ENCODE measurements around the gene SCYL1.
"Not testable (repeated sequence)": the region's sequence is repeated elsewhere in the genome, so short reads cannot be mapped to it uniquely, and the experiment has no call there.

Gene SCYL1

DNA sequence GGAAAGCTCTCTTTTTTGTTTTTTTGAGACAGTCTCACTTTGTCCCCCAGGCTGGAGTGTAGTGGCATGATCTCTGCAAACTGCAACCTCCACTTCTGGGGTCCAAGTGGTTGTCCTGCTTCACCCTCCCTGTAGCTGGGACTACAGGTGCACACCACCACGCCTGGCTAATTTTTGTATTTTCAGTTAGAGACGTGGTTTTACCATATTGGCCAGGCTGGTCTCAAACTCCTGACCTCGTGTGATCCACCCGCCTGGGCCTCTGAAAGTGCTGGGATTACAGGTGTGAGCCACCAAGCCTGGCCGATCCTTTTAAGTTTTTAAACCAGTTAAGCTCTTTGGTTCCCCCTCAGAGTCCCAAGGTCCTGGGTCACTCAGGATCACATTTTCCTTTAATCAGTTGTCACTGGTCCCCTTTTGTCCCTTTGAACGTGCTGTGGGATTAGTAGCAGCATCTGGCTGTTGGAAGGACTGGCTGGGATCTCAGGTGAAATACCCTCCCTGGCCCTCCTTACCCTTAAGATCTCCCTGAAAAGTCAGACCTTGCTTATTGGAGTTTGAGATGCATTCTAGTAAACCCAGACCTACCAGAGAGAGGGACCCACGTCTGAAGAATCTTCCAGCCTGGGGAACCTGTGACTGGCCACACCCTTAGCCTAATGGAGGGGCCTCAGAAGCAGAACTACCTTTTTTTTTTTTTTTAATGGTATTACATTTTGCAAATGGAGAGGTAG is 17.9 kb upstream of the SCYL1 start:
- Mint-ChIP-seq H3K27ac (no peak overlapping the region), H3K4me3 (peak overlapping the region; percentile 81)

DNA sequence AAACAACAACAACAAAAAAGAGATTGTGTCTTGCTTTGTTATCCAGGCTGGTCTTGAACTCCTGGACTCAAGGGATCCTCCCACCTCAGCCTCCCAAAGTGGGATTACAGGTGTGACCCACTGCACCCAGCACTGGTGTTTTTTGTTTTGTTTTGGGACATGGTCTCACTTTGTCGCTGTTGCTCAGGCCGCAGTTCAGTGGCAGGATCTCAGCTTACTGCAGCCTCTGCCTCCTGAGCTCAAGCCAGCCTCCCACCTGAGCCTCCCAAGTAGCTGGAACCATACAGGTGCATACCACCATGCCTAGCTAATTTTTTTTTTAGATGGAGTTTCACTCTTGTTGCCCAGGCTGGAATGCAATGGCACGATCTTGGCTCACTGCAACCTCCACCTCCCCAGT is 12.6 kb upstream of the SCYL1 start:
- peaks cover 17% of the 10 kb centered on the region for H3K4me1 Mint-ChIP-seq
- H3K36me3 Mint-ChIP-seq; H3K4me3 Mint-ChIP-seq; DNase-seq (ENCODE audit: low spot score in 2 of 2); H3K27ac Mint-ChIP-seq; H3K27me3 Mint-ChIP-seq; H3K9me3 Mint-ChIP-seq; ATAC-seq (ENCODE audit: low read depth): not testable (repeated sequence)

More for the DNA sequence above, 17.9 kb upstream of the SCYL1 start:
- Mint-ChIP-seq H3K36me3 (peaks cover 24% of the 10 kb centered on the region), H3K27me3 (no peaks in the 10 kb centered on the region), H3K4me1 (peaks cover 44% of the 10 kb centered on the region), H3K9me3 (no peaks in the 10 kb centered on the region)
- DNase-seq (ENCODE audit: low spot score in 2 of 2) (peak; percentile 50 to 55), ATAC-seq (ENCODE audit: low read depth) (peak; percentile 57)

DNA sequence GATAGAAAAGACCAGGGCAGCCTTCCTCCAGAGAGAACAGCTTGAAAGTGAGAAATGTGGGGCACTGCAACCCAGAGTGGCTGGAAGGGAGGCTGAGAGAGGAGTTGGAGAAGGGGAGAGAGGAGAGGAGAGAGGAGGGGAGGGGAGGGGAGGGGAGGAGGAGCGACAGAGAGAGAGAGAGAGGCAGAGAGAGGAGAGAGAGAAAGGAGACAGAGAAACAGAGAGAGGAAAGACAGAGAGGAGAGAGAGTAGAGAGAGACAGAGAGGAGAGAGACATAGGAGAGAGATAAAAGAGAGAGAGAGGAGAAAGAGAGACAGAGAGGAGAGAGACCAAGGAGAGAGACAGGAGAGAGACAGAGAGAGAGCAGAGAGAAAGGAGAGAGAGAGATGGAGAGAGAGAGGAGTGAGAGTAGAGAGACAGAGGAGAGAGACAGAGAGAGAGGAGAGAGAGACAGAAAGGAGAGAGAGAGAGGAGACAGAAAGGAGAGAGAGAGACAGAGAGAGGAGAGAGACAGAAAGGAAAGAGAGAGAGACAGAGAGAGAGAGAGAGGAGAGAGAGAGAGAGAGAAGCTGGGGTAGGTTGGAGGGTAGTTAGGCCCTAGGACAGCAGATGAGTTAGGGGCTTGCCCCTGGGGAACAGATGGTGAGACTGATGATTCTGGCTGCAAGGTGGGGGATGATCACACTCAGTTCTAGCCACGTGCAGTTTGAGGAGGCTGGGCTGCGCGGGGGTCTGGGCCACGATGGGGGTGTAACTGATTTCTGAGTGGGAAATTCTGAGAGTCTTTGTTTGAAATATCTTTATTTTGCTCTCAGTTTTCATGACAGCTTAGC is 8.5 kb upstream of the SCYL1 start:
- Mint-ChIP-seq H3K4me3 (no peak overlapping the region), H3K27ac (peak overlapping the region; percentile 4), H3K27me3 (no peaks in the 10 kb centered on the region), H3K4me1 (peaks cover 8% of the 10 kb centered on the region), H3K9me3 (no peaks in the 10 kb centered on the region), H3K36me3 (no peaks in the 10 kb centered on the region)
- ATAC-seq (ENCODE audit: low read depth) (no peak), DNase-seq (ENCODE audit: low spot score in 2 of 2) (no peak)

DNA sequence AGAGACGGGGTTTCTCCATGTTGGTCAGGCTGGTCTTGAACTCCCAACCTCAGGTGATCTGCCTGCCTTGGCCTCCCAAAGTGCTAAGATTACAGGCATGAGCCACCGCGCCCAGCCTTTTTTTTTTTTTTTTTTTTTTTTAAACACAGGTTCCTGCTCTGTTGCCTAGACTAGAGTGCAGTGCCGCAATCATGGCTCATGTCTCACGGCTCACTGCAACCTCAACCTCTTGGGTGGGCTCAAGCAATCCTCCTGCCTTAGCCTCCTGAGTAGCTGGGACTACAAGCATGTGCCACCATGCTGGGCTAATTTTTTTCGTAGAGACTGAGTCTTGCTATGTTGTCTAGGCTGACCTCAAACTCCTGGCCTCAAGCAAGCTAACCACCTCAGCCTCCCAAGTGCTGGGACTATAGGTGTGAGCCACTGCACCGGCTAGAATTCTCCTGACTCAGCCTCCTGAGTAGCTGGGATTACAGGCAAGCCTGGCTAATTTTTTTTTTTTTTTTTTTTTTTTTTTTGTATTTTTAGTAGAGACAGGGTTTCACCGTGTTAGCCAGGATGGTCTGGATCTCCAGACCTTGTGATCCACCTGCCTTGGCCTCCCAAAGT is 5.8 kb upstream of the SCYL1 start:
- H3K36me3 Mint-ChIP-seq; DNase-seq (ENCODE audit: low spot score in 2 of 2); ATAC-seq (ENCODE audit: low read depth); H3K9me3 Mint-ChIP-seq; H3K4me3 Mint-ChIP-seq; H3K27ac Mint-ChIP-seq; H3K27me3 Mint-ChIP-seq: not testable (repeated sequence)
- H3K4me1 Mint-ChIP-seq: peaks cover 26% of the 10 kb centered on the region

DNA sequence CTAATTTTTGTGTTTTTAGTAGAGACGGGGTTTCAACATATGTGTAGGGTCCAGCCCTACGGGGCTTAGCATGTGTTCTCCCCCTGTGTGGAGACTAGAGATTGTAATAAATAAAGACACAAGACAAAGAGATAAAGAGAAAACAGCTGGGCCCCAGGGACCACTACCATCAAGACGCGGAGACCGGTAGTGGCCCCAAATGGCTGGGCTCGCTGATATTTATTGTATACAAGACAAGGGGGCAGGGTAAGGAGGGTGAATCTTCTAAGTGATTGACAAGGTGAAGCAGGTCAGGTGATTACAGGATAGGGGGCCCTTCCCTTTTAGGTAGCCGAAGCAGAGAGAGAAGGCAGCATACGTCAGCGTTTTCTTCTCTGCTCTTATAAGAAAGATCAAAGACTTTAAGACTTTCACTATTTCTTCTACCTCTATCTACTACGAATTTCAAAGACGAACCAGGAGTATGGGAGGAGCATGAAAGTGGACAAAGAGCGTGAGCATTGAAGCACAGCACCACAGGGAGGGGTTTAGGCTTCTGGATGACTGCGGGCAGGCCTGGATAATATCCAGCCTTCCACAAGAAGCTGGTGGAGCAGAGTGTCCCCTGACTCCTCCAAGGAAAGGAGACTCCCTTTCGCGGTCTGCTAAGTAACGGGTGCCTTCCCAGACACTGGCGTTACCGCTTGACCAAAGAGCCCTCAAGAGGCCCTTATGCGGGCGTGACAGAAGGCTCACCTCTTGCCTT is 2.9 kb upstream of the SCYL1 start:
- not testable (repeated sequence) for H3K36me3 Mint-ChIP-seq; H3K27me3 Mint-ChIP-seq; H3K9me3 Mint-ChIP-seq; H3K27ac Mint-ChIP-seq; H3K4me3 Mint-ChIP-seq; DNase-seq (ENCODE audit: low spot score in 2 of 2); ATAC-seq (ENCODE audit: low read depth)
- peaks cover 30% of the 10 kb centered on the region for H3K4me1 Mint-ChIP-seq

DNA sequence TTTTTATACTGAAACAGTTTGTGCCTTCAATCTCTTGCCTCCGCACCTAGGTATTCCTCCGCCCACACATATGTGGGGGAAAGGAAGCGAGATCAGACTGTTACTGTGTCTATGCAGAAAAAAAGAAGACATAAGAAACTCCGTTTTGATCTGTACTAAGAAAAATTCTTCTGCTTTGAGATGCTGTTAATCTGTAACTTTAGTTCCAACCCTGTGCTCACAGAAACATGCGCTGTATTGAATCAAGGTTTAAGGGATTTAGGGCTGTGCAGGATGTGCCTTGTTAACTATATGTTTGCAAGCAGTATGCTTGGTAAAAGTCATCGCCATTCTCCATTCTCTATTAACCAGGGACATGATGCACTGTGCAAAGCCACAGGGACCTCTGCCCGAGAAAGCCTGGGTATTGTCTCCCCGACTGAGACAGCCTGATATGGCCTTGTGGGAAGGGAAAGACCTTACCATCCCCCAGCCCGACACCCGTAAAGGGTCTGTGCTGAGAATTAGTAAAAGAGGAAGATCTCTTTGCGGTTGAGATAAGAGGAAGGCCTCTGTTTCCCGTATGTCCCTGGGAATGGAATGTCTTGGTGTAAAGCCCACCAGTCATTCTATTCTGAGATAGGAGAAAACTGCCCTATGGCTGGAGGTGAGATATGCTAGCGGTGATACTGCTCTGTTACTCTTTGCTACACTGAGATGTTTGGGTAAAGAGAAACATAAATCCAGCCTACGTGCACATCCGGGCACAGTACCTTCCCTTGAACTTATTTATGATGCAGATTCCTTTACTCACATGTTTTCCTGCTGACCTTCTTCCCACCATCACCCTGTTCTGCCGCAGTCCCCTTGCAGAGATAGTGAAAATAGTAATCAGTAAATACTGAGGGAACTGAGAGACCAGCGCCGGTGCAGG is 1.9 kb upstream of the SCYL1 start:
- Mint-ChIP-seq H3K4me1 (peaks cover 30% of the 10 kb centered on the region), H3K4me3 (peak overlapping the region; percentile 77), H3K27ac (peak overlapping the region; percentile 78)
- peak; percentile 5 for ATAC-seq (ENCODE audit: low read depth)
- H3K27me3 Mint-ChIP-seq; H3K36me3 Mint-ChIP-seq; H3K9me3 Mint-ChIP-seq; DNase-seq (ENCODE audit: low spot score in 2 of 2): not testable (repeated sequence)

DNA sequence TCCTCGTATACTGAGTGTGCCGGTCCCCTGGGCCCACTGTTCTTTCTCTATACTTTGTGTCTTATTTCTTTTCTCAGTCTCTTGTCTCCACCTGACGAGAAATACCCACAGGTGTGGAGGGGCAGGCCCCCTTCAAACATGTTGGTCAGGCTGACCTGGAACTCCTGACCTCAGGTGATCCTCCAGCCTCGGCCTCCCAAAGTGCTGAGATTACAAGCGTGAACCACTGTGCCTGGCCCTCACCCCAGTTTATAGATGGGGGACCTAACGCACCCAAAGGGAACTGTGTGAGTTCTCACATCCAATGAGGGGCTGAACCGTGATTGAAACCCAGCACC is 1.3 kb upstream of the SCYL1 start:
- ATAC-seq (ENCODE audit: low read depth): not testable (repeated sequence)

DNA sequence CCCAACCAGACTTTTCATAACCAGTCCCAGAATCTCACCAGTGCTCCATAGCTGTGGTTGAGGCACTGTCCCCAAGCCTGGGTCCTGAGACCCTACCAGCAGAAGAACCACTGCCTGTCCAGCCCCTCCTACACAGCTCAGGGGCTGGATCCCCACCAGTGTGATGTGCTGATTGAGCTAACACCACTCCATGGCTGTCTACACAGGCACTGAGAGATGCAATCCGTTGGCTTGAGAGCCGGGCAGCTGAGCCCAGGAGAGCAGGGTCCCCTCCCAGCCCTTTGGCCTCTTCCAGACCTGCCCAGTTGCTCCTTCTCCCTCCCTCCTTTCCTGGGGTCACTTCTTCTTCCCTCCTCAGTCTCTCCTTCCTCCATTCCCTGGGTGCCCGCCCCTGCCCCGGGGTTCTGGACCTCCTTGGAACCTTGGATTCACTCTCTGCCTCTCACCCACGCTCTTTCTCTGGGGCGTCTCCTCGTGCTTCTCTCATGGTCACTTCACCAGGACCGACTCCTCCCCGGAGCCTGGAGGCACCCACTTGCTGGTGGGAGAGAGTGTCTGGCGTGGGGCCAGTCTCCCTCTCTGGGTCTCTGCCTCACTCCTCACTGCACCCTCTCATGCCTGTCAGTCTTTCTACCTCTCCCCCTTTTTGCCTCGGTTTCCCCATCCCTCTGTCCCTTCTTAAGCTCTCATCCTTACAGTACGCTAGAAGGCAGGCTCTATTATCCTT is 706 bp upstream of the SCYL1 start:
- peak overlapping the region; percentile 78 for H3K27ac Mint-ChIP-seq
- no peaks in the 10 kb centered on the region for H3K27me3 Mint-ChIP-seq
- H3K4me1 Mint-ChIP-seq: peaks cover 33% of the 10 kb centered on the region
- no peaks in the 10 kb centered on the region for H3K9me3 Mint-ChIP-seq
- peak overlapping the region; percentile 68 for H3K4me3 Mint-ChIP-seq
- H3K36me3 Mint-ChIP-seq: peaks cover 2% of the 10 kb centered on the region
- no peak for DNase-seq (ENCODE audit: low spot score in 2 of 2)
- ATAC-seq (ENCODE audit: low read depth): peak; percentile 3

More for the DNA sequence above, 1.3 kb upstream of the SCYL1 start:
- not testable (repeated sequence) for DNase-seq (ENCODE audit: low spot score in 2 of 2); H3K9me3 Mint-ChIP-seq; H3K27me3 Mint-ChIP-seq; H3K36me3 Mint-ChIP-seq
- Mint-ChIP-seq H3K27ac (peak overlapping the region; percentile 78), H3K4me3 (peak overlapping the region; percentile 77), H3K4me1 (peaks cover 30% of the 10 kb centered on the region)

DNA sequence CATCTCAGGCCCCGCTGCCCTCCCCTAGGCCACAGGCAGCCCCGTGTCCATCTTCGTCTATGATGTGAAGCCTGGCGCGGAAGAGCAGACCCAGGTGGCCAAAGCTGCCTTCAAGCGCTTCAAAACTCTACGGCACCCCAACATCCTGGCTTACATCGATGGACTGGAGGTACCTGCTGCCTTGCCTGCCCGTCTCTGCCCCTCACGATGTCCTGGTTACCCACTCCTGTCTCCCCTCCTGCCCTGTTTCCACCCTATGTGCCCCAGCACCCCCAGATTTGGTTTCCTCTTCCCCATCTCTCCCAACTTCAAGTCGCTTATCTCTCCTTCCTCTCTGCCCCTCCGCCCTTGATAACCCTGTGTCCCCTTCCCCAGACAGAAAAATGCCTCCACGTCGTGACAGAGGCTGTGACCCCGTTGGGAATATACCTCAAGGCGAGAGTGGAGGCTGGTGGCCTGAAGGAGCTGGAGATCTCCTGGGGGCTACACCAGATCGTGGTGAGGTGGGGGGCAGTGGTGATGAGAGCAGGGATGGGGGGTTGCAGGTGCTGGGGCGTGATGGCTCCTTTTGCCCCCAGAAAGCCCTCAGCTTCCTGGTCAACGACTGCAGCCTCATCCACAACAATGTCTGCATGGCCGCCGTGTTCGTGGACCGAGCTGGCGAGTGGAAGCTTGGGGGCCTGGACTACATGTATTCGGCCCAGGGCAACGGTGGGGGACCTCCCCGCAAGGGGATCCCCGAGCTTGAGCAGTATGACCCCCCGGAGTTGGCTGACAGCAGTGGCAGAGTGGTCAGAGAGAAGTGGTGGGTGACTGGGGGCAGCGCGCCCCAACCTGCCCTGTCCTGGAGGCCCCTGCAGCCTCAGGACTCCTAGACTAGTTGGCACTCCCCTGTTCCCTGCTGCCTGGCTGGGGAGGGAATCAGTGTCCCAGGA is 930 bp downstream of the SCYL1 start:
- H3K27me3 Mint-ChIP-seq: no peaks in the 10 kb centered on the region
- peak overlapping the region; percentile 85 for H3K4me3 Mint-ChIP-seq
- H3K4me1 Mint-ChIP-seq: peaks cover 35% of the 10 kb centered on the region
- peak overlapping the region; percentile 64 for H3K27ac Mint-ChIP-seq
- DNase-seq (ENCODE audit: low spot score in 2 of 2) (no peak), ATAC-seq (ENCODE audit: low read depth) (peak; percentile 19)
- H3K36me3 Mint-ChIP-seq: peaks cover 2% of the 10 kb centered on the region
- H3K9me3 Mint-ChIP-seq: no peaks in the 10 kb centered on the region

DNA sequence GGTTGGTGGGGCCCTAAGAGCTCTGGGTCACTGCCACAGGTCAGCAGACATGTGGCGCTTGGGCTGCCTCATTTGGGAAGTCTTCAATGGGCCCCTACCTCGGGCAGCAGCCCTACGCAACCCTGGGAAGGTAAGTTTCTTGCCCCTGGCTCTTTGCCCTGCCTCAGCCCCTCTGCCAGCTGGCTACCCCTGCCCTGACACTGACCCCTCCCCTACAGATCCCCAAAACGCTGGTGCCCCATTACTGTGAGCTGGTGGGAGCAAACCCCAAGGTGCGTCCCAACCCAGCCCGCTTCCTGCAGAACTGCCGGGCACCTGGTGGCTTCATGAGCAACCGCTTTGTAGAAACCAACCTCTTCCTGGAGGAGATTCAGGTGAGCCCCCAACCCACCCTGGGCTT is 1.9 kb downstream of the SCYL1 start:
- no peak for DNase-seq (ENCODE audit: low spot score in 2 of 2)
- H3K27me3 Mint-ChIP-seq: no peaks in the 10 kb centered on the region
- H3K4me1 Mint-ChIP-seq: peaks cover 33% of the 10 kb centered on the region
- ATAC-seq (ENCODE audit: low read depth): no peak
- H3K4me3 Mint-ChIP-seq: peak overlapping the region; percentile 22
- H3K27ac Mint-ChIP-seq: no peak overlapping the region
- H3K36me3 Mint-ChIP-seq: peaks cover 7% of the 10 kb centered on the region
- no peaks in the 10 kb centered on the region for H3K9me3 Mint-ChIP-seq

DNA sequence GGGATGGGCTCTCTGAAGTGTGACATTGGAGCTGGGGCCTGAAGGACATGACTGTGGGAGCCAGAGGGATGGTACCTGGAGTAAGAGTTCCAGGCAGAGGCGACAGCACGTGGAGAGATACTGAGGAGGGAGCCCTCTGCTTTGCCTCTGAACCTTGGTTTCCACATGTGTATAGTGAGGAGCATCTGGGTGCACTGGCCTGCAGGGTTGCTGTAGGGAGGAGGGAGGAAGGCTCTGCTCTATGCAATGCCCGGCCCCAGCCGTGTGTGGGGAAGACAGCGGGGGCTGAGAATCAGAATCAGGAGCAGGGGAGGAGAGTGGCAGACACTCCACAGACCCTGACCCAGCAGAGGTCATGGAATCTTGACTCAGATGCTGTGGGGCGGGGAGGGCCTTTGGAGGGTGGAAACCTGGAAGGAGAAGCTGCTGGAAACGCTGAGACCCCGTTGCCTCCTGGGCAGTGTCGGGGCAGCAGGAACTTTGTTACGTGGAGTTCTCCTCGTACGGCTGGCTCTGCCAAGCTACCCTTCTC is 4.0 kb downstream of the SCYL1 start:
- no peak overlapping the region for H3K27ac Mint-ChIP-seq
- no peak overlapping the region for H3K4me3 Mint-ChIP-seq
- DNase-seq (ENCODE audit: low spot score in 2 of 2): no peak
- H3K27me3 Mint-ChIP-seq: no peaks in the 10 kb centered on the region
- H3K4me1 Mint-ChIP-seq: peaks cover 17% of the 10 kb centered on the region
- peaks cover 9% of the 10 kb centered on the region for H3K36me3 Mint-ChIP-seq
- ATAC-seq (ENCODE audit: low read depth): no peak
- no peaks in the 10 kb centered on the region for H3K9me3 Mint-ChIP-seq
